Amygdala (tissue), 56 donors: ENCODE data around the gene EXOSC2.

ENCODE experiments used
- DNase-seq, 56 donors: peaks; one replicate each; lab custom pipeline; 2025; lab: John Stamatoyannopoulos, UW

The EXOSC2 gene

DNA sequence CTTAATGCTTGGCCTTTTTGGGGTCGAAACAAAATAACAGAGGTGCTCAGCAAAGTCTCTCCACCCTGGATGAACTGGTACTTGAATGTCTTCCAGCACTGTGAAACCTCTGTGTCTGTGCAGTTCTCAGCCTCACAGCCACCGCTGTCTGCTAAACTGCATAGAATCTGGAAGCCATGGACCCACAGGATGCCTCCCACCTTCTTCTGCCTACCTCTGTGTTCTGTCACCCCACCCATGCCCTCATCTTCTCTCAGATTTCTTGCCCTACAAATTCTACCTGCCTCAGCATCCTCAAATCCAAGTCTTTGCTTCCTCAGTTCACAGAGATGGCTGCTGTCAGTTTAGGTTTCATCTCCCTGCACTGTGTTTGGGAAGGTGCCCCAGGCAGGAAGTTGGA lies 35.6 kb downstream of the EXOSC2 start:
- no peak for DNase-seq

DNA sequence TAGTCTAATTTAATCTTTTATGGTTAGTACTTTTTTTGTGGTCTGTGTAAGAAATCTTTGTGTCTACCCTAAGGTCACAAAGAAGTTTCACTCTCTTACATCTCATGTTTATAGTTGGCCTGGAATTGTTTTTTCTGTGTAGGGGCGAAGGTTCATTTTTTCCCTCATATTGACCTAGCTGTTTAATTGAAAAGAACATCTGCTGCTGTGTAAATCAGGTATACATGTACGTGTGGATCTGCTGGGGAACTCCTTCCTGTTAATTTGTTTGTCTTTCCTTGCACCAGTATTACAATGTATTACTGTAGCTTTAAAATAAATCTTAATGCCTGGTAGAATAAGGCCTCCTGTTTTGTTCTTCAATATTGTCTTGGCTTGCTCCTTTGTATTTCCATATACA lies 37.8 kb downstream of the EXOSC2 start:
- no peak for DNase-seq

DNA sequence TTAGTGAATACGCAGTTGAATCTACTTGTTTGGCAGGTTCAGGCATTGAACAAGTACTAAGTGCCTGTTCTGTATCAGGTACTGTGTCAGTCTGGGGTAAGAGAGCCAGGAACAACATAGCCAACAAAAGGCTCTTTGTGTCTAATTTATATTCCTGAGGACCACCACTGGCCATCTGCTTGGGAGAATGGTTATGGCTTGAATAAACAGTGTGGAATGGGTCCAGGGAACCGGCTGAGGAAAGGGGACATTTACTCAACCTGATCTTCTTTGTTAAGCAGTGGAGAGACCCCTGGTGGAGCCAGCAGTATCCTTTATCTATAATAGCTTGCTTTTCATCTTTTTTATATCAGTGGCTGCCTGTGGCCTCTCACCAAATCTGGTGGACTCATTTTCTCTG lies 38.6 kb downstream of the EXOSC2 start:
- no peak for DNase-seq

DNA sequence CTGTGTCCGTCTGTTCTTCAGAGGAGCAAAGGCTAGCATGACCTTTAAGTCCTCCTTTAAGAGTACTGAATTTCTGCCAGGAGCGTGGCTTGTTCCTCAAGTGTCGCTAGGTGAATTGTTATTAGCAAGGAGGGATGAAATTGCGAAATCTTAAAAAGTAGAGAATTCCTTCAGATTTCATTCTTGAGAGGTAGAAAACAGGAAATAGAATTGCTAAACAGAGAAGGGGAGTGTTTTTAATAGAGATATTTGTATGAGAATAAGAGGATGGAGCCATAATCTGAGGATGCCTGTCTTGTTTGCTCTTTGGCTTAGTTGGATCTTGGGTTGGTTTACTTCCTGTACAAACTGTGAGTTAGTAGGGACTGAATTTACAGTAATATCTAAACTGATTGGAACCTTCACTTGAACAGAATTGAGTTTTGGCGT lies 39.2 kb downstream of the EXOSC2 start:
- no peak for DNase-seq

GRCh38 chr9:130735566-130735965 lies 42.0 kb downstream of the EXOSC2 start:
- DNase-seq = no peak

DNA sequence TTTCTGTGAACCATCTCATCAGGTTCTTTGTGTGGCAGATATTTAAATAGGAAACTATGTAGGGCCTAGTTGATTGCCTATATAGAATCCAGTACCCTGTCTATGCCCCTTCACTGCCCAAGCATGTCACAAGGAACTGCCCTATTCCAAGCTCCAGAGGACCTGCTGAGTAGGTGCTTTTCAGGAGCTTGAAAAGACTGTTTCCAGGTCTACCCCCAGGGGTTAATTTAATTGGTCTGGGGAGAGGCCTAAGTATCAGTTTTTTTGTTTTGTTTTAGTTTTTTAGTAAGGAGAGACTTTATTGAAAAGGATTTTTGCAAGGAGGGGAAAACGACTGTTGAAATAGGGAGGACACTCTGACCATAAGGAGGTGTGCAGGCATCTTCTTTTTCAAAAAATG lies 43.3 kb downstream of the EXOSC2 start:
- DNase-seq = no peak

DNA sequence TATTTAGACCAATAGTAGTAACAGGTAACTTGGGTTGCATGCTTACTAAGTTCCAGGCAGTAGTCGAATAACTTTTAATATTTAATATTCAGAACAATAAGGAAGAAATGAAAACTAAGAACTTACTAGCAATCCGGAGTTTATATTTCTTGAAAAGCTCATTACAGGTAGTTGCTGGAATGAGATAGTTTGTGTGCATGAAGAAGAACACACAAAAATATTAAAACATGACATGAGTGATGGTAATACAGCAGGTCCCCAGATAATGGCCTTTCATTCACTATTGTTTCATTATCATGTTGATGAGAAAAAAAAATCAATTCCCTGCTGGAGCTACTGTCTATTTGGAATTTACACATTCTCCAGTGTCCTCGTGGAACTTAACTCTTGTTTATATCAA lies 44.7 kb downstream of the EXOSC2 start:
- DNase-seq = no peak

DNA sequence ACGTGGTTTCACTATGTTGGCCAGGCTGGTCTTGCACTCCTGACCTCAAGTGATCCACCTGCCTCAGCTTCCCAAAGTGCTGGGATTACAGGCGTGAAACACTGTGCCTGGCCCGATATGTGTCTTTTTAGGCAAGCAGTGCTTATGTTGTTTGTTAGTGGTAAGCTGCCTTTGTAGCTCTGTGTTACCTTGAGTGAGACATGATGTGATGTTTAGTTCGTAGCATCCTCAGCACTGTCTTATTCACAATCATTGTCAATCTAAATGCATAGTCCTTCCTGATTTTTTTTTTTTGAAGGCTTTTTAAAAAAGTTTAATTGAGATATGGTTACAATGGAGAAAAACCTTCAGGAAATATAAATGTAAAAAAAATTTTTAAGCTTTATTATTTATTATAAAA lies 45.5 kb downstream of the EXOSC2 start:
- DNase-seq = no peak

GRCh38 chr9:130740218-130741023 lies 46.8 kb downstream of the EXOSC2 start:
- no peak for DNase-seq

DNA sequence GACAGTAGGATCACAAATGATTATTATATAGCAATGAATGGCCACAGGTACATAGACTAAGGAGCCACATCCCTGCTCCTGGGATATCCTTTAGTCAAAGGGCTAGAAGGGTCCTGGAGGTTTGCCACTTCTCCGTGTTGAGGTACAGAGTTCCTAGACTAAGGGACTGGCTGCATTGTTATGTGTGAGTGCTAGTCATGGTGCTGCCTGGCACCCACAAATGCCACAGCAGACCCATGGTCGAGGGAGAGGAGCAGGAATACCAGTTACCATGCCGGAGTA lies 47.4 kb downstream of the EXOSC2 start:
- DNase-seq = no peak

- no peak for DNase-seq
Measured at GRCh38 chr9:130741831-130742449, 48.4 kb downstream of the EXOSC2 start.

DNA sequence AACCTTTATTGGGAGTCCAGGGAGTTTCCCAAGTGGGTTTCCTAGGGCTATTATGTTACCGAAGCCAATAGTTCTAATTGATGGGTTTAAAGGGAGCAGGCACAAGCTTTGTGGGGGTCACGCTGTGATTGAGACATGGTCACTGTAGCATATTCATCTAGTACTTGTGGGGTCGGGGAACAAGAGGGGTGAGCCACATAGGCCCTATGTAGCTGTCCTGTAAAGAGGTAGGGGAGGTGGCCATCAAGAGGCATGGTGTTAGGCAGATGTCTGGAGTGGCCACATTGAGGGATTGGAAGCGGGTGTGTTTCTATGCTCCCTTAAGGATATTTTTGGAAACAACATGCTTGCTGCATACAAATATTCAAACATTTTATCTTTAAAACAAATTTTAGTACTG lies 50.1 kb downstream of the EXOSC2 start:
- DNase-seq = no peak

DNA sequence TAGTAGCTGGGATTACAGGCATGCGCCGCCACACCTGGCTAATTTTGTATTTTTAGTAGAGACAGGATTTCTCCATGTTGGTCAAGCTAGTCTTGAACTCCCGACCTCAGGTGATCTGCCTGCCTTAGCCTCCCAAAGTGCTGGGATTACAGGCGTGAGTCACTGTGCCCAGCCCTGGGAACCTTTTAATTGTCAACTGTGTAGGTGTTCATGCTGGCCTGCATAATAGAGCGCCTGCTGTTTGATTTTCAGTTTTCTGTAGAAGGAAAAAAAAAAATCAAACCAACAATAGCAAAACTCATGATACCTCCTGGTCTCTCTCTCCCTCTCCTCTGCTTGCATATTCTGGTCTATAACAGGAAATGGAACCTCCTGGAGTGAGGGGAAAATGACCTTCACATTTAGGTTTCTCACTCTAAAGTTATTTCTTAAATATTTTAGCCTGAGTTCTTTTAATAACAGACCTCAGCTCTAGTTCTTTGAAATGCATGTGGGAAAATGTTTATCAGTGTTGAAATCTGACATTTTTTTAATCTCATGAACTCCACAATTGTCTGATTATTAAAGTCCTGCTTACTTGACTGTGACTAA lies 51.7 kb downstream of the EXOSC2 start:
- no peak for DNase-seq

GRCh38 chr9:130745829-130746228 lies 52.2 kb downstream of the EXOSC2 start:
- DNase-seq = no peak

GRCh38 chr9:130746434-130747212 lies 53.0 kb downstream of the EXOSC2 start:
- no peak for DNase-seq

GRCh38 chr9:130751631-130752355 lies 58.2 kb downstream of the EXOSC2 start:
- no peak for DNase-seq
